ENCODE data around the gene COL18A1. TPM values are rescaled to one million over a fixed set of nuclear protein-coding genes. Genes with fewer than 3 reads are reported as not detected.
A peak's percentile ranks its signal among the peaks of the same experiment; 100 is the strongest.

COL18A1 gene
- total RNA-seq, 1 donor from 2014 or later = 271 TPM

- H3K9me3 Mint-ChIP-seq (ENCODE audit: low read depth) = no peaks in the 10 kb centered on the region
- TF ChIP-seq CTCF (IDR thresholded peaks at IDR 0.05; ENCODE audit: unreplicated experiment) = no peak
- H3K4me1 Mint-ChIP-seq (ENCODE audit: low read depth) = peaks cover 53% of the 10 kb centered on the region
- H3K27ac Mint-ChIP-seq = peak overlapping the region; percentile 94
- H3K4me3 Mint-ChIP-seq (ENCODE audit: low read depth) = peak overlapping the region; percentile 38
- DNase-seq (ENCODE audit: low spot score, unreplicated experiment) = no peak
- no peaks in the 10 kb centered on the region for H3K36me3 Mint-ChIP-seq (ENCODE audit: insufficient read depth)
- H3K27me3 Mint-ChIP-seq = no peaks in the 10 kb centered on the region
These were observed 6.2 kb downstream of the COL18A1 start for GRCh38 chr21:45410865-45411809.

GRCh38 chr21:45411810-45412206, 6.8 kb downstream of the COL18A1 start:
- DNase-seq (ENCODE audit: low spot score, unreplicated experiment) = no peak
- no peaks in the 10 kb centered on the region for H3K27me3 Mint-ChIP-seq
- H3K36me3 Mint-ChIP-seq (ENCODE audit: insufficient read depth) = no peaks in the 10 kb centered on the region
- peaks cover 51% of the 10 kb centered on the region for H3K4me1 Mint-ChIP-seq (ENCODE audit: low read depth)
- no peak for TF ChIP-seq CTCF (IDR thresholded peaks at IDR 0.05; ENCODE audit: unreplicated experiment)
- H3K27ac Mint-ChIP-seq = peak overlapping the region; percentile 86
- no peaks in the 10 kb centered on the region for H3K9me3 Mint-ChIP-seq (ENCODE audit: low read depth)
- H3K4me3 Mint-ChIP-seq (ENCODE audit: low read depth) = no peak overlapping the region

- DNase-seq (ENCODE audit: low spot score, unreplicated experiment) = no peak
- no peaks in the 10 kb centered on the region for H3K27me3 Mint-ChIP-seq
- no peak for TF ChIP-seq CTCF (IDR thresholded peaks at IDR 0.05; ENCODE audit: unreplicated experiment)
- no peaks in the 10 kb centered on the region for H3K9me3 Mint-ChIP-seq (ENCODE audit: low read depth)
- no peak overlapping the region for H3K27ac Mint-ChIP-seq
- H3K4me1 Mint-ChIP-seq (ENCODE audit: low read depth) = peaks cover 49% of the 10 kb centered on the region
- H3K4me3 Mint-ChIP-seq (ENCODE audit: low read depth) = no peak overlapping the region
- no peaks in the 10 kb centered on the region for H3K36me3 Mint-ChIP-seq (ENCODE audit: insufficient read depth)
These were observed 7.5 kb downstream of the COL18A1 start for GRCh38 chr21:45412491-45412890.

DNA sequence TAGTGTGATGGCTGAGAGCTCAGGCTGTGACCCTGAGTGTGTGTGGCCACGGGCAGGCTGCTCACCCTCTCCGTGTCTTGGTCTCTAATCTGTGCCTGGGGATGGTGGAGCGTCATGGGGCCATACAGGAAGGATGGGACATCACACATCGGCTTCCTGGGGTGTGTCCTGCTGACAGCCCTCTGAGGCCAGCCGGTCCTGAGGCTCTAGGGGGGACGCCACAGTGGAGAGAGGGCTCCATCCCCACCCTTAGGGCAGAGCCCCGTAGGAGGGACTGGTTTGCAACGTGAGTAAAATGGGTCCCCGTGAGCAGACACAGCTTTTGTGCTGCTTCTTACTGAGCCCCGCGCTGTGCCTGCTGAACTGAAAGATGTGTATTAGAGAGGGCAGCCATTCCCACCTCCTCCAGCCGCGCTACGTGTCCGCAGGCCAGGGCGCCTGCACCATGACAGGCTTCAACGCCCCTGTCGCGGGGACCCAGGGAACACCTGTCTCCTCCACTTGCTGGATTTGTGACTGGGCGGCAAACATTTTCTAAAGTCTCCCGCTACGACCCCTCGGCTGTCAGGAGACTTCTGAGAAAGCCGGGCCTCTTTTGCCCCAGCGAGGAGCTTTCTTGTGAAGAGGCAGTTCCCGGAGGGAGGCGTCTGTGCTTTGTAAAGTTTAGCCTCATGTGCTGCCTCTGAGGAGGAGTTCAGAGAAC, 8.1 kb downstream of the COL18A1 start:
- no peak for DNase-seq (ENCODE audit: low spot score, unreplicated experiment)
- no peaks in the 10 kb centered on the region for H3K27me3 Mint-ChIP-seq
- TF ChIP-seq CTCF (IDR thresholded peaks at IDR 0.05; ENCODE audit: unreplicated experiment) = no peak
- no peaks in the 10 kb centered on the region for H3K9me3 Mint-ChIP-seq (ENCODE audit: low read depth)
- H3K27ac Mint-ChIP-seq = no peak overlapping the region
- peaks cover 44% of the 10 kb centered on the region for H3K4me1 Mint-ChIP-seq (ENCODE audit: low read depth)
- no peaks in the 10 kb centered on the region for H3K36me3 Mint-ChIP-seq (ENCODE audit: insufficient read depth)
- H3K4me3 Mint-ChIP-seq (ENCODE audit: low read depth) = no peak overlapping the region

DNA sequence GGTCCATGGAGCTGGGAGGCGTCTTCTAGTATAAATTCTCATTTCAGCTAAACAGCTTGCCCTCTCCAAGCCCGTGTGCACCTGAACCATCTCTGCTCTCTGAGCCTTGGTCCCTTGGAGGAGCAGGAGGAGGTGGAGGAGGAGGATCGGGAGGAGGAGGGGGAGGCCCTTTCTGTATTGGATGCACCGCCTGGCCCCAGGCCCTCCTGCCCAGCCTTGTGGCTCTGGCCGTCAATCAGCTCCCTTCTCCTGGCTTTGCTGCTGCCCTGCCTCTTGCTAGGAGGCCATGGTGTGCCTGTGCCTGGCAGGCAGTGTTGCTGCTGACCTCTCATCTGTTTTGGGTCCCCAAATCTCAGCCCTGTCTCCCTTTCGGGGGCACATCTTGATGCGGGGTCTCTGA, 9.0 kb downstream of the COL18A1 start:
- no peak for DNase-seq (ENCODE audit: low spot score, unreplicated experiment)
- H3K27me3 Mint-ChIP-seq = no peaks in the 10 kb centered on the region
- no peaks in the 10 kb centered on the region for H3K9me3 Mint-ChIP-seq (ENCODE audit: low read depth)
- no peaks in the 10 kb centered on the region for H3K36me3 Mint-ChIP-seq (ENCODE audit: insufficient read depth)
- no peak overlapping the region for H3K4me3 Mint-ChIP-seq (ENCODE audit: low read depth)
- peaks cover 40% of the 10 kb centered on the region for H3K4me1 Mint-ChIP-seq (ENCODE audit: low read depth)
- peak overlapping the region; percentile 62 for H3K27ac Mint-ChIP-seq
- no peak for TF ChIP-seq CTCF (IDR thresholded peaks at IDR 0.05; ENCODE audit: unreplicated experiment)

Measured in progenitor cell of endocrine pancreas (in vitro differentiated cells).